ENCODE data around the gene STXBP6.

GRCh38 chr14:24956104-24956503 lies 93.8 kb downstream of the STXBP6 start:
- TF ChIP-seq TMF1 (CRISPR knock-in tag; IDR thresholded peaks at IDR 0.05; ENCODE audit: low read depth): no peak
- no peak for TF ChIP-seq RAD51 (IDR thresholded peaks at IDR 0.05; ENCODE audit: borderline replicate concordance)
- TF ChIP-seq ZNF280D (CRISPR knock-in tag; IDR thresholded peaks at IDR 0.05): no peak
- no peak for TF ChIP-seq HMGXB4 (CRISPR knock-in tag; IDR thresholded peaks at IDR 0.05; ENCODE audit: borderline replicate concordance in 1 of 2, low read depth in 1 of 2)
- TF ChIP-seq EZH2 (conservative IDR thresholded peaks at IDR 0.05; ENCODE audit: low read depth, low read length): no peak
- no peak for TF ChIP-seq UBTF (CRISPR knock-in tag; IDR thresholded peaks at IDR 0.05)
- no peak for TF ChIP-seq PHF5A (CRISPR knock-in tag; IDR thresholded peaks at IDR 0.05; ENCODE audit: low read depth, unreplicated experiment)
- TF ChIP-seq TAF1 (CRISPR knock-in tag; IDR thresholded peaks at IDR 0.05): no peak
- TF ChIP-seq HBP1 (CRISPR knock-in tag; IDR thresholded peaks at IDR 0.05; ENCODE audit: low read depth): no peak
- no peak for TF ChIP-seq HIVEP1 (CRISPR knock-in tag; IDR thresholded peaks at IDR 0.05)
- no peak for TF ChIP-seq ZNF331 (CRISPR knock-in tag; IDR thresholded peaks at IDR 0.05)
- TF ChIP-seq ZNF740 (CRISPR knock-in tag; IDR thresholded peaks at IDR 0.05): no peak
- no peak for TF ChIP-seq AGO2 (optimal IDR thresholded peaks at IDR 0.05; ENCODE audit: low read depth, low read length)

All from HepG2 (cell line).